Esophagus squamous epithelium (tissue), 5 donors: ENCODE measurements around the gene PRR18. TPM values are rescaled to one million over a fixed set of nuclear protein-coding genes. Genes with fewer than 3 reads are reported as not detected.

Experiments used
- DNase-seq: peaks from one replicate; lab custom pipeline; 2025; lab: John Stamatoyannopoulos, UW
- H3K27ac ChIP-seq, 4 donors: fragments of 200-600 bp; sonication (generic); one replicate each; pipeline ENCODE4 v1.5.1; 2016 to 2019; ENCODE audit warnings: mild to moderate bottlenecking in 1 of 4
- H3K27me3 ChIP-seq, 4 donors: fragments of 200-600 bp; sonication (generic); 1 replicate in 3 of 4; 2 replicates in 1 of 4; pipeline versions ENCODE4 v1.5.1 to v1.6.0; 2017 to 2021; ENCODE audit warnings: antibody characterized with exemption in 1 of 4
- H3K36me3 ChIP-seq, 3 donors: fragments of 200-600 bp; sonication (generic); one replicate each; pipeline ENCODE4 v1.5.1; 2016 to 2019
- H3K4me1 ChIP-seq, 3 donors: fragments of 200-600 bp; sonication (generic); one replicate each; pipeline ENCODE4 v1.5.1; 2017 to 2019
- H3K4me3 ChIP-seq, 4 donors: fragments of 200-600 bp; sonication (generic); 1 replicate in 3 of 4; 2 replicates in 1 of 4; pipeline ENCODE4 v1.5.1; 2016 to 2019; ENCODE audit warnings: mild to moderate bottlenecking in 2 of 4, moderate library complexity in 1 of 4
- H3K9me3 ChIP-seq, 3 donors: fragments of 200-600 bp; sonication (generic); one replicate each; pipeline ENCODE4 v1.5.1; 2016 to 2019
- CTCF ChIP-seq, 6 experiments: fragments of 450-650 bp in 4 of 6; fragments of 200-600 bp in 2 of 6; sonication (generic) in 2 of 6; IDR thresholded peaks; one replicate each; pipeline ENCODE4 v1.5.1; 2016 to 2019; ENCODE audit warnings: antibody characterized with exemption in 6 of 6, mild to moderate bottlenecking in 4 of 6, moderate library complexity in 4 of 6
- POLR2A ChIP-seq, 4 donors: fragments of 450-650 bp; IDR thresholded peaks; one replicate each; pipeline ENCODE4 v1.6.1; 2017; ENCODE audit warnings: antibody characterized with exemption in 4 of 4, mild to moderate bottlenecking in 4 of 4, moderate library complexity in 3 of 4
- WGBS, 2 donors: methylation state at CpG; one replicate each; pipeline ENCODE4 v1.1.5; 2018; 5-methylcytosine and 5-hydroxymethylcytosine counted together
- intact Hi-C: fragments of 100-400 bp; cut with DNase I; formaldehyde crosslinking; loops from one replicate; pipeline ENCODE4 v1.15.0; 2022
- total RNA-seq, 4 donors: library from RNA; depleted of rRNA; stranded (reverse); fragments of >200 nt; gene quantifications; one replicate each; pipeline ENCODE4 v1.1.0, GENCODE V29; 2016
- donor health status: DM: yes; HTN: yes; CAD: no.

Gene PRR18
- total RNA-seq, 4 donors from 2014 or later = not detected

GRCh38 chr6:166286839-166287271, 21.3 kb downstream of the PRR18 start:
- H3K9me3 ChIP-seq = no peaks in the 10 kb centered on the region
- H3K4me1 ChIP-seq = no peaks in the 10 kb centered on the region
- TF ChIP-seq POLR2A (IDR thresholded peaks at IDR 0.05) (no peak), CTCF (IDR thresholded peaks at IDR 0.05) (no peak)
- H3K4me3 ChIP-seq = no peak overlapping the region
- 50 to 58% methylated on average over 7 to 8 of the region's 8 CpGs for WGBS, 2 donors
- intact Hi-C loops = no loop called here
- H3K36me3 ChIP-seq = no peaks in the 10 kb centered on the region
- no peak overlapping the region for H3K27ac ChIP-seq
- no peak for DNase-seq
- H3K27me3 ChIP-seq = peaks cover 0 to 48% (median 0%) of the 10 kb centered on the region in 4 donors

GRCh38 chr6:166285233-166285632, 23.0 kb downstream of the PRR18 start:
- Histone ChIP-seq H3K27me3 (peaks cover 0 to 47% (median 0%) of the 10 kb centered on the region in 4 donors), H3K4me1 (no peaks in the 10 kb centered on the region), H3K9me3 (no peaks in the 10 kb centered on the region), H3K27ac (no peak overlapping the region), H3K4me3 (no peak overlapping the region), H3K36me3 (no peaks in the 10 kb centered on the region)
- 64 to 70% methylated on average over 6 of the region's 6 CpGs for WGBS, 2 donors
- intact Hi-C loops = no loop called here
- no peak for DNase-seq
- TF ChIP-seq POLR2A (IDR thresholded peaks at IDR 0.05) = no peak
- no peak for TF ChIP-seq CTCF (IDR thresholded peaks at IDR 0.05)

GRCh38 chr6:166284640-166285039, 23.6 kb downstream of the PRR18 start:
- Histone ChIP-seq H3K27me3 (peaks cover 0 to 41% (median 0%) of the 10 kb centered on the region in 4 donors), H3K4me1 (no peaks in the 10 kb centered on the region), H3K4me3 (no peak overlapping the region), H3K27ac (no peak overlapping the region), H3K36me3 (no peaks in the 10 kb centered on the region), H3K9me3 (no peaks in the 10 kb centered on the region)
- intact Hi-C loops = loop anchor here (5.0 kb wide), 1 partner anchor 113 kb away; no protein-coding TSS in a partner anchor
- DNase-seq = no peak
- 71 to 75% methylated on average over 4 of the region's 6 CpGs for WGBS, 2 donors
- TF ChIP-seq CTCF (IDR thresholded peaks at IDR 0.05) (no peak), POLR2A (IDR thresholded peaks at IDR 0.05) (no peak)

DNA sequence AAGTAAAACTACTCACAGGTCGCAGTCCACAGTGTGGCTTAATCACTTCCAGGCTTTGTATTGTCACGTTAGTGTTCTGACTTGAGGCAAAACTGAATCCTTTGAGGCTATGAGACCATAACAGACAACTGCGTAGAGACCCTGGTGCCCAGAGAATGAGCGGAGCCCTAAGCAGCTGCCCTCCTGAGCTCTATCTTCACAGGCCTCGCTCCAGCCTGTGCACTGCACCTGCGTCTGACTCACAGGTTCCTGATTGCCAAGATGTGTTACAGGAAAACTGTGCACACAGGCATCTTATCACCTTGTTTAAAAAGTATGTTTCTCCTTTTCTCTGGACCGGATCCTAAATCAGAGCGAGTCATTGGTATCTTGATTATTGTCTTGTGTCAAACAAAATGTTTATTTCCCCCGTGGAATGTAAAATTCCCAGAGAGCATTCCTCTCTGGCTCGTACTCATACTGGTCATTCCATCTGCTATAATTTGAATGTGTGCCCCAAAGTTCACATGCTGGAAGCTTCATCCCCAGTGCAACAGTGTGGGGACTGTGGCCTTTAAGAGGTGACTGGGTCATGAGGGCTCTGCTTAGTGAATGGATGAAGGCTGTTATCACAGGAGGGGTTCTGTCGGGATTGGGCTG, 25.7 kb downstream of the PRR18 start:
- H3K4me3 ChIP-seq = no peak overlapping the region
- DNase-seq = no peak
- intact Hi-C loops = loop anchor here (5.0 kb wide), 1 partner anchor 115 kb away; no protein-coding TSS in a partner anchor
- no peaks in the 10 kb centered on the region for H3K9me3 ChIP-seq
- peaks cover 0 to 39% (median 0%) of the 10 kb centered on the region in 4 donors for H3K27me3 ChIP-seq
- TF ChIP-seq CTCF (IDR thresholded peaks at IDR 0.05) (no peak), POLR2A (IDR thresholded peaks at IDR 0.05) (no peak)
- H3K4me1 ChIP-seq = no peaks in the 10 kb centered on the region
- no peak overlapping the region for H3K27ac ChIP-seq
- 48 to 49% methylated on average over 7 to 11 of the region's 11 CpGs for WGBS, 2 donors
- H3K36me3 ChIP-seq = no peaks in the 10 kb centered on the region

DNA sequence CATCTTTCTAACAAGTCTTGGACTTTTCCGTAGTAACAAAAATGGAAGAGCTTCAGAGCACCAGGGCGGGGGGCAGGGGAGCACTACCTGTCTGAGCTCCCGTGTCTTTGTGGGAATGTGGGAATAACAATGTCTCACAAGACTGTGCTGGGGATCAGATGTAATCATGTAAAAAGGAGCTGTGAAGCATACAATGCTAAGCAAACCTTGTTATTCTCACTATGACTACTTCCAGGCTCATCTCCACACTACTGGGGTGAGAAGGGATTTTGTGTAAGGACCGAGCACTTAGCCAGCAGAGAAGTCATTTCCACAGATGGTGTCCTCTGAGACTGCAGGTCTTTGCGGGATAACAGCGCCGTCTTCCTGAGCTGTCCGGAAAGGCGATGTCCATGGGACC, 27.1 kb downstream of the PRR18 start:
- intact Hi-C loops = loop anchor here (5.0 kb wide), 1 partner anchor 116 kb away; no protein-coding TSS in a partner anchor
- TF ChIP-seq POLR2A (IDR thresholded peaks at IDR 0.05) (no peak), CTCF (IDR thresholded peaks at IDR 0.05) (no peak)
- Histone ChIP-seq H3K4me3 (no peak overlapping the region), H3K36me3 (no peaks in the 10 kb centered on the region), H3K27me3 (peaks cover 0 to 50% (median 0%) of the 10 kb centered on the region in 4 donors), H3K27ac (no peak overlapping the region), H3K4me1 (no peaks in the 10 kb centered on the region), H3K9me3 (no peaks in the 10 kb centered on the region)
- DNase-seq = no peak
- WGBS, 2 donors = 81 to 85% methylated on average over 5 to 9 of the region's 9 CpGs
